KBM-7 (cell line): Measurements from ENCODE around the gene LRP5.
A peak's percentile ranks its signal among the peaks of the same experiment; 100 is the strongest.
"Not testable (repeated sequence)": the region's sequence is repeated elsewhere in the genome, so short reads cannot be mapped to it uniquely, and the experiment has no call there.

Source experiments
- DNase-seq: peaks from one replicate; pipeline ENCODE4 v3.0.0-alpha.2; 2015
- in situ Hi-C: fragments of 300-500 bp; cut with MboI; formaldehyde crosslinking; loops from 2 replicates; pipeline ENCODE4 v1.14.3; 2020; ENCODE audit warnings: low sequenced_read_pairs, low pct_unique_long_range_greater_than_20kb, mixed read lengths

Gene LRP5

DNA sequence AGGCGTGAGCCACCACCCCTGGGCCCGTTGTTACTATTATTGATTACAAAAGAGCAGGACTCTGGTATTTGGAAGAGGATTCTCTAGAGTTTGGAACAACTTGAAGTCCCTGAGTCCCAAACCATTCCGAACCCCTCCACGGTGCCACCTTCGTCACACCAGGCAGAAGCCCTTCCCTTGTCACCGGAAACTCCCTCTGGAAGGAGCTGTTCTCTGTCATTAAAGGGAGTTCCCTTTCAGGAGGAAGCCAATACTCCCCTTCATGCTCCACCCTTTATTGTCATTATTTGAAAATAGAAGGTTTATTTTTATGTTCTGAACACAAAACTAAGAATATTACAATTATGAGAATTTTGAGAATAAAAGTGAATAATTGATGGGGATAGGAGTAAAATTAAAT, 35.5 kb upstream of the LRP5 start:
- in situ Hi-C loops = no loop called here
- no peak for DNase-seq

DNA sequence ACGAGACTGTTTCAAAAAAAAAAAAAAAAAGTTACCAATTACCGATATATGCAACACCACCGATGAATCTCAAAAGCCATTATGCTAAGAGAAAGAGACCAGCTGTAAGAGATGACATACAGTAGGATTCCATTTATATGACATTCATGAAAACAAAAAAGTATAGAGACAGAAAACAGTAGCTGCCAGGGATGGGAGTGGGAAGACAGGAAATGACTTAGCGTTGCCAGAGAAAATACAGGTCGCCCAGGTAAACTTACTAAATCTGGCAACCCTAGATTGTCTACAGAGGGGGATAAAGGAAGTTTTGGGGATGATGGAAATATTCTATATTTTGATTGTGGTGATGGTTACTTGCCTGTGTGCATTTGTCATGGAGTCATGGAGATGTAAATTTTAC, 32.7 kb upstream of the LRP5 start:
- in situ Hi-C loops = no loop called here
- no peak for DNase-seq

DNA sequence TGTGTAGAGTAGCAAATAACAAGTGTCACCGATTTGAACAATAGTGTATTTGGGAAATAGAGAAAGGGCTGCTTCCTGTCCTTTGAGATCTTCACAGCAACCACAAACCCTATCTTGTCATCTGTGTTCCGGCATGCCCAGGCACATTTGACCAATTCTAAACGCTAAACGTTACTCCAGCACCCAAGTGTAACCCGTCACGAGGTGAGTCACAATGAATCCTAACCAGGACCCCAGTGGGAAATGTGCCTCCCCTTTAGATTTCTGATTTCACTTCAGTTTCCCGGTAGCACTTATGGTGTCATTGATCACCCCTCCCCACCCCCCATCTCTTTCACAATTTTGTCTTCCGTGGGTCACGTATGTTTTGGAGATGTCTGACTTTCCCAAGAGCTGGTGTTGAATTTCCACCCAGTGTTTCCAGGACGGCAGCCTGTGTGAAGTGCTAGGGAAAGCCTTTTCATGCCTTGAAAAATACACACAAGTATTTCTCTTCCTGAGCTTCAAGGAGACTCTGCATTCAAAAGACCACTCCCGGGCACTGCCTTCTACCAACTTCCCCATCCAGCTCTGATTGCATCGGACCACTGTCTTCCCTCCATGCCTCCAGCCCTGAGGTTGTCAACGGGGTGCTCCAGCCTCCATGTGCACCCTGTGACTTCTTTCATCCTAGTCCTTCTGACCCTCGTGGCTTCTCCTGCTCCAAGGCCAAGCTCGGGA, 30.1 kb upstream of the LRP5 start:
- DNase-seq = peak; percentile 97

DNA sequence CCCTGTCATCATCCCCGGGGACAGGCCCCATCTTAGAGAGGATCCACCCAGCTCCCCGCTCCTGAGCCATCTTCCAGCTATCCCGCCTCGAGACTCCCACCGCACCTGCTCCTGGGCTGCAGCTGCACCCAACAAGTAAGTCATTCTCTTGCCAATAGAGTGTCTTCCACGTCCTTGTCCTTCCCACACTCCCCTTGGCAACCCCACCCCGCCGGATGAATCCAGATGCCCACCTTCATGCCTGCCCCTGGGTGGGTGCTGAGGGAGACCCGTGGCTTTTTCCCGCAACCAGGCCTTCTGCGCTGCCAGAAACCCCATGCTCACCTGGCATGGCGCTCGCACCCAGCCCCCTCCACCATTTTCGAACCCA, 29.5 kb upstream of the LRP5 start:
- in situ Hi-C loops = no loop called here
- DNase-seq = no peak

More for the DNA sequence above, 30.1 kb upstream of the LRP5 start:
- in situ Hi-C loops = no loop called here

DNA sequence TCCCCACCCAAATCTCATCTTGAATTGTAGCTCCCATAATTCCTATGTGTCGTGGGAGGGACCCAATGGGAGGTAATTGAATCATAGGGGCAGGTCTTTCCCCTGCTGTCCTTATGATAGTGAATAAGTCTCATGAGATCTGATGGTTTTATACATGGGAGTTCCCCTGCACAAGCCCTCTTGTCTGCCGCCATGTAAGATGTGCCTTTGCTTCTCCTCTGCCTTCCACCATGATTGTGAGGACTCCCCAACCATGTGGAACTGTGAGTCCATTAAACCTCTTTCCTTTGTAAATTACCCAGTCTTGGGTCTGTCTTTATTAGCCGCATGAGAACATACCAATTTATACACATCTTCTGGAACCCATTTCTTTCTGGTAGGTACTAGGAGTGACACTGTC, 27.8 kb upstream of the LRP5 start:
- in situ Hi-C loops, DNase-seq: not testable (repeated sequence)

DNA sequence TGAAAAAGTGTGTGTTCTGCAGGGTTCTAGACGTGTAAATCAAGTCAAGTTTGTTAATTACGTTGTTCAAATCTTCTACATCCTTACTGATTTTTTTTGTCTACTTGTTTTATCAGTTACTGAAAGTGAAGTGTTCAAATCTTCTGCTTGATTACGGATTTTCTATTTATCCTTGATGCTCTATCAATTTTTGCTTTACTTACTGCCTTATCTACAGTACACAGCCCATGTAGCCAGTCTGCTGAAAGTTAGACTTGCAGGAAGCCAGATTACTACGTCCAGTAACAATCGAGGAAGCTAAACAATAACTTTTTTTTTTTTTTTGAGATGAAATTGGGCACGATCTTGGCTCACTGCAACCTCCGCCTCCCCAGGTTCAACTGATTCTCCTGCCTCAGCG, 25.0 kb upstream of the LRP5 start:
- in situ Hi-C loops = no loop called here
- DNase-seq = no peak

DNA sequence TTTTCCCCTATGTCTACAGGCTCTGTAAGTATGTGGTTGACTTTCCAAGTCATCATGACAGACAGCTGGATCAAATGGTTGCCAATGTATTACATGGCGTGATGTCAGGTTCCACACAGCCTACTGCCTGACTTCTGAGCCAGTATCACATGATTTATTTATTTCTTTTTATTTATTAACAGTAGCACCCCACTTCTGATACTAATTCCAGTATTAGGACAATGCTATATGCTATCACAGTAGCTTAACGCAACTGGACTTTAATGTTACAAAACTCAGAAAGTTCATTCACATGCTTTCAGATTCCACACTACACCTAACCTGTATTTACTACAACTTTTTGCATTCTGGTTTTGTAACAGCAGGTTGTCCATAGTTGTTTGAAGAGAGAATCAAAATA, 22.9 kb upstream of the LRP5 start:
- no peak for DNase-seq
- in situ Hi-C loops = no loop called here

DNA sequence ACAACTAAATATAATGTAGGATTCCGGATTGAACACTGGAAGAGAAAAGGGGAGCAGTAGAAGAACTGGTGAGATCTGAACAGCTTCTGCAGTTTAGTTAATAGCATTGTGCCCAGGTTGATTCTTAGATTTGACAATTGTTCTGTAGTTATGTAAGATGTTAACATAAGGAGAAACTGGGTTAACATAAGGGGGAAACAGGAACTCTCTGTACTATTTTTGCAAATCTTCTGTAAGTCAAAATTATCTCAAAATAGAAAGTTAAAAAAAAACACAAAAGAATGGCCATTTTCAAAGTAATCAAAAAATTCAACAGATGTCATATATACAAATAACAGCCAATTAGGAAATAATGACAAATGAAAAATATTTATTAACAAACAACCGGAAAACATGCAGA, 18.7 kb upstream of the LRP5 start:
- DNase-seq = no peak
- in situ Hi-C loops = no loop called here

DNA sequence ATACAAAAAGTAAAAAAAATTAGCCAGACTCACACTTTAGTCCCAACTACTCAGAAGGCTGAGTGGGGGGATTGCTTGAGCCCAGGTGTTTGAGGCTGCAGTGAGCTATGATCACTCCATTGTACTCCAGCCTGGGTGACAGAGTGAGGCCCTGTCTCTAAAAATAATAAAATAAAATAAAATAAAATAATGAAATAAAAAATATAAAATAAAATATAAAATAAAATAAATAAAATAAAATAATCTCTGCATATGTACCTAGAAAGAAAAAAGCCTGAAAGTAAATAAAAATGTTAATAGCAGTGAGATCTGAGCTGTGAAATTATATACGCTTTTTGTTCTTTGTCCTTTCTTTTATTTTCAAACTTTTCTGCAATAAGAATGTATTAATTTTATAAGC, 17.1 kb upstream of the LRP5 start:
- no peak for DNase-seq
- in situ Hi-C loops = no loop called here

DNA sequence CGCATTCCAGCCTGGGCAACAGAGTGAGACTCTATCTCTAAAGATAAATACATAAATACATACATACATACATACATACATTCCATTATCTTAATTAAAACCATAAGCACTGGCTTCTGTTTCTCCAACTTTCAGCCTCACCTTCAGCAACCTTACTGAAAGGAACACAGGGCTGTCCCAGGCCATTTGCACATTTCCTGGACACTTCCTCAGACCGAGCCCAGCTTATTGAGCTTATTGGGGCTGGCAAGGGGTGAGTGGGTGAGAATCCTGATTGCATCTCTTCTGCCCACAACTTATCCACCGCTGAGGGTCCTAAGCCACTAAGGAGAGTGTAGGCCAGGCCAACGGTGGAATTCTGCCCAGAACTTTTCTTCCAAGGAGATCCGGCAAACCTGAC, 16.5 kb upstream of the LRP5 start:
- in situ Hi-C loops = no loop called here
- DNase-seq = no peak

DNA sequence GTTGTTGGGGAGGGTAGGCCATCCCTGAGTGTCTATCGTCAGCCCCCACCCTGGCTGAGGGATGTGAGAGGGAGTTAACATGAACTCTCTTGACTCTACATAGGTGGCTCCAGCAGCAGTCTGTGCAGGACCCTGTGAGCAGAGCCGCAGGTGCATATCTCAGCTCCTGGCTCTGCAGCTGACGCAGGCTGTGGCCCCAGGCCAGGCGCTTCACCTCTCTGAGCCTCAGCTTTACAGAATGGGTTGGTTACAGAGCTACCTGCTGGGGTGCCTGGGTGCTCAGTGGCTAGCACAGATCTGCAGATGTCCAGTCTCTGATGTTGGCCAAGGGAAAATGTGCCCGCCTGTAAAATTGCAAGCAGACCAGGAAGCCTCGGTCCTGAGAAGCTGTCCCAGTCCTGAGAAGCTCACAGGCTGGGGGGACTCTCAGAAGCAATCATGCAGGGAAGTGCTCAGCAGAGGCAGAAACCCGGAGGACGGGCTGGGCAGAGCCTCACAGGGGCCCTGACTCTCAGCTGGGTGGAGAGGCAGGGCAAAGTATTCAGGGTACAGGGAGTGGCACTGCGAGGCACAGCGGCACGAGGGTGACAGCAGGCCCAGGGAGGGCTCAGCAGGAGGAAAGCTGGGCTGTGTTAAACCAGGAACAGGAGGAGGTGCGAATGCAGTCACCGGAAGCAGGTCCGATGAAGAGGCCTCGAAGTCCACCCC, 15.9 kb upstream of the LRP5 start:
- in situ Hi-C loops = no loop called here
- no peak for DNase-seq

DNA sequence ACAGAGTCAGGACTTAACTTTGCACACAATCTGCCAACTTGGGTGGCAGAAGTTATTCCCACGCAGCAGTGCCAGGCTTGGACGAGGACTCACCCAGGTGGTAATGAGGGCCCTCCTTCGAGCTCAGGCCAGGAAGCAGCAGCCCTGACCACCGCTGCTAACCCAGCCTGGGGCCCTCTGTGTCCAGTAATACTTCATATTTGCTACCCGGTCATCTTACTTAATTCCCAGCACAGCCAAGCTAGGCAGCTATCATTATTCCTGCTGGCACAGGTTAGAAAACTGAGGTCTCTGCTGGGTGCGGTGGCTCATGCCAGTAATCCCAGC, 15.4 kb upstream of the LRP5 start:
- no peak for DNase-seq
- in situ Hi-C loops = no loop called here

DNA sequence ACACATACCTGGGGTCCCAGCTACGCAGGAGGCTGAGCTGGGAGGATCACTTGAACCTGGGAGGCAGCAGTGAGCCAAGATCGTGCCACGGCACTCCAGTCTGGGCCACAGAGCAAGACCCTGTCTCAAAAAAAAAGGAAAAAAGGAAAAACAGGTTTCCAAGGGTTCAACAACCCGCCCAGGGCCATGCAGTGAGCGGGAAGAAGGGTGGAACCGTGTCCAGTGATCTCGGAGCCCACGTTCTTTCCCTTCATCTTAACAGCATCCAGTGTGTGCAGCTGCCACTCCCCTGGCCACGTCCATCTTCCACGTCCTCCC, 14.9 kb upstream of the LRP5 start:
- no peak for DNase-seq
- in situ Hi-C loops = no loop called here

DNA sequence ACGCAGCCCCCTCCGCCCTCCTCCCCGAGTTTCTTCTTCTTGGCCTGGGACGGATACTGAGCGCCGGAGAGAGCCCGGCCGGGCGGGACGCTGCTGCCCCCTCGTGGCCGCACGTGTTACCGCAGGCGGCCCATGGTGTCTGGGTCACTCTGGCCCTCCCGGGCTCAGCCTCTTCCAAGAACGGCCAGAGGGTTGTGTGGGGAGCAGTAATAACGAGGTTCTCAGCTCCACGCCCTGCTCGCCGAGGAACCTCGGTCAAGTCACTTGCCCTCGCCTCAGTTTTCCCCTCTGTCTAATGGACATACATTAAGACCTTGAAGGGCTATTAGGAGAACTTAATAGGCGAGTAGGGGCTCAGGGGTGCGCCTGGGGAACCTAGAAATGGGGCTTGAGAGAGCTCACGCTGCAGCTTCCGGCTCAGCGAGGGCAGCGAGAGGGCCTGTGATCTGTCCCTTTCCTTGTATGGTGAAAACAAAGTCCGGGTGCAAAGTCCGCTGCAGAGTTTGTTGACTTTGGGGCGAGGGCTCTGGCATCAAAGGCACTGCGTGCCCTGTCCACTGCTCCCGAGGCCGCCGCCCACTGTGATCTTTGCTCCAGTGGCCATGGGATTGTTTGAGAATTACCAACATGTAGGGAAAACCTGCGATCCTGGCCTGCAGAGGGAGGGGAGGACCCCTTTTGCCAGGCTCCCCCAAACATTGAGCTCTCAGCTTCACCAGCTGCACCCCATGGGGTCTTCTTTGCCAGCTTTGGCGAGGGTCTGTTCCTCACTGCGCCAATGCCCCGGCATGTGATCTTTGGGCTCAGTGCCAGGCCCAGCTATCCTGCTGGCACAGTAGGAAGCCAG, 14.4 kb upstream of the LRP5 start:
- in situ Hi-C loops = no loop called here
- peak; percentile 88 for DNase-seq

DNA sequence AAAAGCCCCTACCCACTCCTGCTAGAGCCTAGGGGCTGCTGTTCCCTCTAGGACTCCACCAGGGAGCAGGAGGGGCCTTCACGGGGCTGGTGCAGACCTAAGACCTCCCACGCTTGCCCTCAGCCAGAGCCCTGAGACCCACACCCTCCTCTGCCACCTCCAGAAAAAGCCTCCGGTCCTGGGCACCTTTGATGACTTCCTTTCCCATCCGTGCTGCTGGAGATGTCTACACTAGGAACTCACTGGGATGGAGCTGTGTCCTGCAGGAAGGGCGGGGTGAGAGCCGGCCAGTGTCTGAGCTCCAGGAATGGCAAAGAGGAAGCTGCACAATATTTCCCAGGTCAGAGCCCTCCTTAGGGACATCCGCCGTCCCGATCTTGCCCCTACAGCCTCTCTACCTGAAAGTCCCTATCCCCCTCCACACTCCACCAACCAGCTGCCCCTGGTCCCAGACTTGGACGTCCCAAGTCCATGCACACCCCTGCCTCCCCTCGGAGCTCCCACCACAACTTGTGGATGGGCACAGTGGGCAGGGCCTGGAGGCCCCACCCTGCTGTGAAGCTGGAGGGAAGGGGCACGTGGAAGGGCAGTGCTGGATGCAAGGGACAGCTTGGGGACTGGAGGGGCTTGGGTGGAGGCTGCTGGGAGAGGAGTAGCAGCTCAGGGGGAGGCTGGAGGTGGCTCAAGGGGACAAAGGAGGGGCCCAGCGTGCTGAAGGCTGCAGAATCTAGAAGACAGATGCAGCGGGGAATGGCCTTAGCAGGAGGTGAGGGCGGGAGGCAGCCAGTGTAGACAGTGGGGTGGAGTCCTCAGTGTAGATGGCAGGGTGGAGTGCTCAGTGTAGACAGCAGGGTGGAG, 13.5 kb upstream of the LRP5 start:
- no peak for DNase-seq
- in situ Hi-C loops = no loop called here

DNA sequence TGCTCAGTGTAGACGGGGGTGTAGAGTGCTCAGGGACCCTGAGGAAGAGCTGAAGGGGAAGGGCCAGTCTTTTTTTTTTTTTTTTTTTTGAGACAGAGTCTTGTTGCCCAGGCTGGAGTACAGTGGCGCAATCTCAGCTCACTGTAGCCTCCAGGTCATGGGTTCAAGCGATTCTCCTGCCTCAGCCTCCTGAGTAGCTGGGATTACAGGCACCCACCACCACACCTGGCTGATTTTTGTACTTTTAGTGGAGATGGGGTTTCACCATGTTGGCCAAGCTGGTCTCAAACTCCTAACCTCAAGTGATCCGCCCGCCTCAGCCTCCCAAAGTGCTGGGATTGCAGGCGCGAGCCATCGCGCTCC, 12.9 kb upstream of the LRP5 start:
- in situ Hi-C loops = not testable (repeated sequence)

DNA sequence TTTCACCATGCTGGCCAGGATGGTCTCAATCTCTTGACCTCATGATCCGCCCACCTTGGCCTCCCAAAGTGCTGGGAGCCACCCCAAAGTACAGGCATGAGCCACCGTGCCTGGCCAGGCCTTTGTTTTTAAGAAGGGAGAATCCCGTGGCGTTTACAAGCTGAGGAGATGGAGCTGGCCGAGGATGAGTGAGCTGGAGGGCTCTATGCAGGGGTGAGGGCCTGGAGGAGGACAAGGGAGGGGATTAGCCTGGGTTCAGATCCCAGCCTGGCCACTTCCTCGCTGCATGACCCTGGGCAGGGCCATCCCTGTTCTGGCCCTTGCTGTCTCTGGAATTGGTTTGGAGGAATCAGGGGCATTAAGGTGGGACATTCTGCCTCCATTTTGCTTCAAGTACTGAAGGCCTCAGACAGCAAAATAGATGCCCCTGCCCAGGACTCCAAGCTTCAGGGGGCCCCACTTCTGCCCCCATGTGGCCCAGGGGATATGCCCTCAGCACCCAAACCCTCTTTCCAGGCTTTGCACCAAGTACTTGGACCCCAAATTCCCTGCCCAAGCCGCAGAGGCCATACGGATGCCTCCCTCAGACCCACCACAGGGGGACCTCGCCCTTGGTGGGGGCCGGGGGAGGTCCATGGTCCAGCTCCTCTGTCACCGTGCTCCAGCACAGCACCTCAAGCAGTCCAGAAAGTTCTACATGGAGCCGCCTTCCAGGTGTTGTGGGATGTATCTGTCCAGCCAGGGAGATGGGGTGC, 12.1 kb upstream of the LRP5 start:
- no peak for DNase-seq
- in situ Hi-C loops = loop anchor here (10.0 kb wide), 1 partner anchor 45 kb away; no protein-coding TSS in a partner anchor

More for the DNA sequence above, 12.9 kb upstream of the LRP5 start:
- DNase-seq = not testable (repeated sequence)

DNA sequence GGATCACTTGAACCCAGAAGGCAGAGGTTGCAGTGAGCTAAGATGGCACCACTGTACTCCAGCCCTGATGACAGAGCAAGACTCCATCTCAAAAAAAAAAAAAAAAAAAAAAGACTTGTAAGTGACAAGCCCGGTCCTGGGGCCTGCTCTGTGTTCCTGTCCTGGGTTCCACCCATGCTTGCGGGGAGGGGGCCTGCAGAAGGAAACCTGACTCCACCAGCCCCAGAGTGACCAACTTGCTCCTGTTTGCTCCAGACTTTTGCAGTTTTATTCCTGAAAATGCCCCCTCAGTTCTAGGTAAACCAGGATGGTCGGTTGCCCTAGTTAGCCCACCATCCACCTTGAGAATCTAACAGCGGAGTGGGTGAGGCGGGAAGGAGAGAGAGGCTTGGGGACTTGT, 10.1 kb upstream of the LRP5 start:
- in situ Hi-C loops = loop anchor here (10.0 kb wide), 1 partner anchor 47 kb away; no protein-coding TSS in a partner anchor

DNA sequence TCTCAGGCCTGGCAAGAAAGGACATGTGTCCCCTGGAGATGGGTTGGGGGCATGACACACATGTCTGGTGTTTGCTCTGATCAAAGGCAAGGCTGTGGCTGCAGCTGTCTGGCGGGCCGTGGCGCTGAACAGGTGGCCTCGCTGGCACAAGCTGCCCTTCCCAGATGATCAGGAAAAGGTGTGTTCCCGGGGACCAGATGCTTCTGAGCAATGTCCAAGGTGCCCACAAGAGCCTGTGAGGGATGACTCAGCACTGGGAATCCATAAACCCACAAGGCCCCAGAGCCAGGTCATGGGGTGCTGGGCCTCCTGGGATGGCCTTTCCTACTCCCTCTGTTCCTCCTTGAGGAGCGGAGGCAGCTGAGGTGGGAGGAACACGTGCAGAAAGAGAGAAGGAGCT, 9.7 kb upstream of the LRP5 start:
- in situ Hi-C loops = loop anchor here (10.0 kb wide), 1 partner anchor 48 kb away; no protein-coding TSS in a partner anchor
- DNase-seq = no peak

More for the DNA sequence above, 10.1 kb upstream of the LRP5 start:
- DNase-seq = no peak
